NCI-H748 (cell line): ENCODE measurements around the gene NPC2.

Source experiments
- DNase-seq: peaks from one replicate; lab custom pipeline; 2025; ENCODE audit not compliant: unreplicated experiment; lab: John Stamatoyannopoulos, UW

The NPC2 gene

GRCh38 chr14:74503291-74503937, 10.3 kb upstream of the NPC2 start:
- no peak for DNase-seq

GRCh38 chr14:74502236-74503019, 9.3 kb upstream of the NPC2 start:
- peak; percentile 13 for DNase-seq

GRCh38 chr14:74501691-74502090, 8.6 kb upstream of the NPC2 start:
- DNase-seq = no peak

GRCh38 chr14:74501135-74501614, 8.1 kb upstream of the NPC2 start:
- peak; percentile 62 for DNase-seq

GRCh38 chr14:74500417-74501134, 7.5 kb upstream of the NPC2 start:
- peak; percentile 45 for DNase-seq

- no peak for DNase-seq
Observed at GRCh38 chr14:74495356-74495755, 2.3 kb upstream of the NPC2 start.

- peak; percentile 100 for DNase-seq
Observed at GRCh38 chr14:74493343-74494261, 497 bp upstream of the NPC2 start, which contains the start of gene ISCA2. Gene ISCA2, plus strand, starts transcription at chr14:74493765. Its CDS starts 10 bp downstream, at chr14:74493775.

GRCh38 chr14:74491956-74492775, 939 bp downstream of the NPC2 start:
- DNase-seq = peak; percentile 20

- DNase-seq = no peak
Observed at GRCh38 chr14:74490486-74490885, 2.6 kb downstream of the NPC2 start.

- no peak for DNase-seq
Observed at GRCh38 chr14:74488786-74489397, 4.2 kb downstream of the NPC2 start.

GRCh38 chr14:74486164-74486563, 6.9 kb downstream of the NPC2 start:
- no peak for DNase-seq

GRCh38 chr14:74483321-74483720, 9.8 kb downstream of the NPC2 start:
- no peak for DNase-seq

- no peak for DNase-seq
Observed at GRCh38 chr14:74482571-74482970, 10.5 kb downstream of the NPC2 start.

- no peak for DNase-seq
Observed at GRCh38 chr14:74480046-74480445, 13.1 kb downstream of the NPC2 start.

- peak; percentile 33 for DNase-seq
Observed at GRCh38 chr14:74478996-74479635, 14.0 kb downstream of the NPC2 start.

GRCh38 chr14:74476607-74477006, 16.5 kb downstream of the NPC2 start:
- peak; percentile 13 for DNase-seq

GRCh38 chr14:74476107-74476506, 17.0 kb downstream of the NPC2 start:
- no peak for DNase-seq

GRCh38 chr14:74475678-74476077, 17.4 kb downstream of the NPC2 start:
- no peak for DNase-seq

GRCh38 chr14:74474376-74474775, 18.7 kb downstream of the NPC2 start:
- no peak for DNase-seq
